ENCODE results near the gene TRIM34.
"Not testable (repeated sequence)": the region's sequence is repeated elsewhere in the genome, so short reads cannot be mapped to it uniquely, and the experiment has no call there.

TRIM34 gene

GRCh38 chr11:5624489-5625279 lies at the start of gene TRIM34:
Gene TRIM34 (plus strand): TSS chr11:5625001. CDS start chr11:5632332, 7,331 bp downstream.
- DNase-seq, result peak; percentile 83

- no peak for DNase-seq
These were observed 49.6 kb upstream of the TRIM34 start for GRCh38 chr11:5575152-5575551.

GRCh38 chr11:5577101-5577500 lies 47.7 kb upstream of the TRIM34 start:
- DNase-seq, result no peak

- DNase-seq, result no peak
These were observed 44.2 kb upstream of the TRIM34 start, which contains the start of gene OR52B6 for GRCh38 chr11:5580577-5580976. Gene OR52B6 (plus strand): TSS chr11:5580877. CDS start chr11:5580877, 0 bp downstream.

GRCh38 chr11:5581014-5581413 lies 43.8 kb upstream of the TRIM34 start:
- DNase-seq, result peak; percentile 28

GRCh38 chr11:5584458-5584857 lies 40.3 kb upstream of the TRIM34 start:
- DNase-seq, result not testable (repeated sequence)

GRCh38 chr11:5589906-5590305 lies 34.9 kb upstream of the TRIM34 start:
- not testable (repeated sequence) for DNase-seq

- no peak for DNase-seq
These were observed 33.2 kb upstream of the TRIM34 start for GRCh38 chr11:5591613-5592012.

GRCh38 chr11:5592615-5593014 lies 32.2 kb upstream of the TRIM34 start:
- no peak for DNase-seq

GRCh38 chr11:5593146-5593545 lies 31.7 kb upstream of the TRIM34 start:
- DNase-seq, result no peak

- DNase-seq, result peak; percentile 92
These were observed 28.1 kb upstream of the TRIM34 start, which contains the start of gene TRIM6 for GRCh38 chr11:5596607-5597201. Gene TRIM6 (plus strand): TSS chr11:5596637. CDS start chr11:5596898, 261 bp downstream.

GRCh38 chr11:5597953-5598352 lies 26.8 kb upstream of the TRIM34 start:
- no peak for DNase-seq

GRCh38 chr11:5600374-5600851 lies 24.4 kb upstream of the TRIM34 start:
- DNase-seq, result peak; percentile 93

GRCh38 chr11:5602791-5603190 lies 22.0 kb upstream of the TRIM34 start:
- not testable (repeated sequence) for DNase-seq

GRCh38 chr11:5603326-5603725 lies 21.5 kb upstream of the TRIM34 start:
- no peak for DNase-seq

- DNase-seq, result no peak
These were observed 19.9 kb upstream of the TRIM34 start for GRCh38 chr11:5604896-5605295.

GRCh38 chr11:5605849-5606248 lies 19.0 kb upstream of the TRIM34 start:
- no peak for DNase-seq

- DNase-seq, result no peak
These were observed 16.0 kb upstream of the TRIM34 start for GRCh38 chr11:5608808-5609207.

GRCh38 chr11:5610446-5610845 lies 14.4 kb upstream of the TRIM34 start:
- DNase-seq, result no peak

GRCh38 chr11:5611627-5612026 lies 13.2 kb upstream of the TRIM34 start:
- DNase-seq, result no peak

GRCh38 chr11:5618807-5619206 lies 6.0 kb upstream of the TRIM34 start:
- no peak for DNase-seq

- no peak for DNase-seq
These were observed 3.9 kb upstream of the TRIM34 start for GRCh38 chr11:5620651-5621521.

- no peak for DNase-seq
These were observed 3.2 kb upstream of the TRIM34 start for GRCh38 chr11:5621580-5621979.

Measured in hematopoietic multipotent progenitor cell treated with erythropoietin and hydrocortisone succinate and interleukin-3 and kit ligand, for 8 days (in vitro differentiated cells).